ENCODE data around the gene MYLK4. TPM values are rescaled to one million over a fixed set of nuclear protein-coding genes. Genes with fewer than 3 reads are reported as not detected.

Gene MYLK4
- total and polyA plus RNA-seq, 2 donors (not counting 1 experiment from before 2014, with no cell fraction given), result 0.33 to 0.59 TPM

DNA sequence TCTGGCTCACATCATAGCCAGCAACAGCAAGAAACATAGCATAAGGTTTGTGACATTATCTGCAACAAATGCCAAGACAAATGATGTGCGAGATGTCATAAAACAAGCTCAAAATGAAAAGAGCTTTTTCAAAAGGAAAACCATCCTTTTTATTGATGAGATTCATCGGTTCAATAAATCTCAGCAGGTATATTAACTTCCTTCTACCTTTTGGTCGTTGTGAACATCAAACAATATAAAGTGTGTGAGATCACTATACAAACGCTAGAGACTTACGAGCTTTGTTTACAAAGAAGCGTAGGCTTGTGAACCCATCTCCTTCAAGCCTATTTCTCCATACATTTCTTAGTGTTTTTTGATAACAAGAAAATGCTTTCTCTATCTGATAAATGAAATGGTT lies 18.0 kb upstream of the MYLK4 start:
- H3K9ac ChIP-seq (ENCODE audit: insufficient read depth, low read length), result no peak overlapping the region
- peaks cover 2% of the 10 kb centered on the region for H4K20me1 ChIP-seq (ENCODE audit: control insufficient read depth, extremely low read depth, insufficient read depth, low read length)
- H3K27ac ChIP-seq (ENCODE audit: insufficient read depth, low read length), result no peak overlapping the region
- H3K4me2 ChIP-seq (ENCODE audit: extremely low read depth, insufficient read depth, low read length), result peak overlapping the region; percentile 99
- peak overlapping the region; percentile 73 to 90 (median 80) for H3K4me3 ChIP-seq (replicated peaks in 1 of 4; ENCODE audit: control extremely low read depth in 1 of 4, insufficient read depth in 1 of 4, low read depth in 3 of 4, low read length in 4 of 4)
- no peaks in the 10 kb centered on the region for H3K9me3 ChIP-seq (ENCODE audit: control insufficient read depth, insufficient read depth, low read depth, low read length)
- H3K4me1 ChIP-seq (ENCODE audit: control insufficient read depth, extremely low read depth, insufficient read depth, low read length), result peaks cover 15% of the 10 kb centered on the region
- no peak for DNase-seq (ENCODE audit: low read depth in 2 of 2)
- TF ChIP-seq, protein P1, sequence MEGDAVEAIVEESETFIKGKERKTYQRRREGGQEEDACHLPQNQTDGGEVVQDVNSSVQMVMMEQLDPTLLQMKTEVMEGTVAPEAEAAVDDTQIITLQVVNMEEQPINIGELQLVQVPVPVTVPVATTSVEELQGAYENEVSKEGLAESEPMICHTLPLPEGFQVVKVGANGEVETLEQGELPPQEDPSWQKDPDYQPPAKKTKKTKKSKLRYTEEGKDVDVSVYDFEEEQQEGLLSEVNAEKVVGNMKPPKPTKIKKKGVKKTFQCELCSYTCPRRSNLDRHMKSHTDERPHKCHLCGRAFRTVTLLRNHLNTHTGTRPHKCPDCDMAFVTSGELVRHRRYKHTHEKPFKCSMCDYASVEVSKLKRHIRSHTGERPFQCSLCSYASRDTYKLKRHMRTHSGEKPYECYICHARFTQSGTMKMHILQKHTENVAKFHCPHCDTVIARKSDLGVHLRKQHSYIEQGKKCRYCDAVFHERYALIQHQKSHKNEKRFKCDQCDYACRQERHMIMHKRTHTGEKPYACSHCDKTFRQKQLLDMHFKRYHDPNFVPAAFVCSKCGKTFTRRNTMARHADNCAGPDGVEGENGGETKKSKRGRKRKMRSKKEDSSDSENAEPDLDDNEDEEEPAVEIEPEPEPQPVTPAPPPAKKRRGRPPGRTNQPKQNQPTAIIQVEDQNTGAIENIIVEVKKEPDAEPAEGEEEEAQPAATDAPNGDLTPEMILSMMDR (conservative IDR thresholded peaks at IDR 0.05 in 1 of 2, IDR thresholded peaks at IDR 0.05 in 1 of 2; ENCODE audit: low read depth in 1 of 2, low read length in 2 of 2), result no peak
- TF ChIP-seq EZH2 (IDR thresholded peaks at IDR 0.05; ENCODE audit: low read length, missing control alignments), result no peak
- no peak overlapping the region for H2AFZ ChIP-seq (ENCODE audit: low read length)
- peaks cover 1% of the 10 kb centered on the region for H3K36me3 ChIP-seq (ENCODE audit: control insufficient read depth, insufficient read depth, low read length)
- H3K79me2 ChIP-seq (ENCODE audit: control insufficient read depth, insufficient read depth, low read length), result peaks cover 73% of the 10 kb centered on the region
- no peaks in the 10 kb centered on the region for H3K27me3 ChIP-seq (ENCODE audit: control insufficient read depth, insufficient read depth, low read length)

DNA sequence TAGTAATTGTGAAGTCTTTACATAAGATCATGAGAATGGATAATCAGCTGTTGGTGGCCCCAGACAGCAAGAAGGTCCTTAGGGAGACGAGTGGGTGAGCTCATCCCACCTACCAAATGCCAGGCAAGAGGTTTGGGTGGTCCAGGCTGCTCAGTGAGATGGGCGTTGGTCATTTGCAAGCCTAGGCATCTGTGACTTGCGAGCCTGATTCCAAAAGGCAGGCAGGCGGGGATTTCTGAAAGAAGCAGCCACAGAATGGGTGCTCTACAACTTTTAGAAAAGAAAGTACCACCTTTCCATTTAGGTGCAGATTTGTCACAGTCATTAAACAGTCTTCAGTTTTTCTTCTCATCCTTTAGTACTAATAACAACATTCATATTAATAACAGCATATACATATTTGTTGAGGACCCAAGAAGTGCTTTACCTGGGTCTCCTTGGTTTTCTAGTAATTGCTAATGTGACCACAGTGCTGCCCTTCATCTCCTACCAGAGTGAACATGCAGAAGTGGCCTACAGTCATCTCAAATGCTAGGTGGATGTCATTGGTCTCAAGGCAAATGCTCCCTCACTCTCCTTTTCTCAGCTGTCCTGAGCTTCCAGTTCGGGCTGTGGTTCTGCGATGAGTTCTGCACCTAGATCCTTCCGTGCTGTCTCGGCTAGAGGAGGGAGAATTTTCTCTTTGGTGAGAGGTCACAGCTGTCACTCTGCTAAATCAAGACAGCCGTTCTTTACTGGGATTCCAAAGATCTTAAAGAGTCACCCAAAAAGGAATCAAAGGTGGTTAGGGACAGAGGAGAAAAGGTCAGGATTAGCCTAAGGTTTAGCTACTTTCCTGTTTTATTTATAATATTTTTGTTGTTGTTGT lies 17.2 kb upstream of the MYLK4 start:
- H3K9me3 ChIP-seq (ENCODE audit: control insufficient read depth, insufficient read depth, low read depth, low read length), result no peaks in the 10 kb centered on the region
- H3K4me2 ChIP-seq (ENCODE audit: extremely low read depth, insufficient read depth, low read length), result peak overlapping the region; percentile 99
- no peak for TF ChIP-seq EZH2 (IDR thresholded peaks at IDR 0.05; ENCODE audit: low read length, missing control alignments)
- TF ChIP-seq, protein P1 (conservative IDR thresholded peaks at IDR 0.05 in 1 of 2, IDR thresholded peaks at IDR 0.05 in 1 of 2; ENCODE audit: low read depth in 1 of 2, low read length in 2 of 2), result no peak
- peak overlapping the region; percentile 73 to 90 (median 80) for H3K4me3 ChIP-seq (replicated peaks in 1 of 4; ENCODE audit: control extremely low read depth in 1 of 4, insufficient read depth in 1 of 4, low read depth in 3 of 4, low read length in 4 of 4)
- DNase-seq (ENCODE audit: low read depth in 2 of 2), result no peak
- peaks cover 2% of the 10 kb centered on the region for H4K20me1 ChIP-seq (ENCODE audit: control insufficient read depth, extremely low read depth, insufficient read depth, low read length)
- peak overlapping the region; percentile 65 for H3K27ac ChIP-seq (ENCODE audit: insufficient read depth, low read length)
- H3K79me2 ChIP-seq (ENCODE audit: control insufficient read depth, insufficient read depth, low read length), result peaks cover 66% of the 10 kb centered on the region
- no peaks in the 10 kb centered on the region for H3K27me3 ChIP-seq (ENCODE audit: control insufficient read depth, insufficient read depth, low read length)
- H3K9ac ChIP-seq (ENCODE audit: insufficient read depth, low read length), result peak overlapping the region; percentile 55
- H3K4me1 ChIP-seq (ENCODE audit: control insufficient read depth, extremely low read depth, insufficient read depth, low read length), result peaks cover 15% of the 10 kb centered on the region
- no peak overlapping the region for H2AFZ ChIP-seq (ENCODE audit: low read length)
- H3K36me3 ChIP-seq (ENCODE audit: control insufficient read depth, insufficient read depth, low read length), result peaks cover 1% of the 10 kb centered on the region

DNA sequence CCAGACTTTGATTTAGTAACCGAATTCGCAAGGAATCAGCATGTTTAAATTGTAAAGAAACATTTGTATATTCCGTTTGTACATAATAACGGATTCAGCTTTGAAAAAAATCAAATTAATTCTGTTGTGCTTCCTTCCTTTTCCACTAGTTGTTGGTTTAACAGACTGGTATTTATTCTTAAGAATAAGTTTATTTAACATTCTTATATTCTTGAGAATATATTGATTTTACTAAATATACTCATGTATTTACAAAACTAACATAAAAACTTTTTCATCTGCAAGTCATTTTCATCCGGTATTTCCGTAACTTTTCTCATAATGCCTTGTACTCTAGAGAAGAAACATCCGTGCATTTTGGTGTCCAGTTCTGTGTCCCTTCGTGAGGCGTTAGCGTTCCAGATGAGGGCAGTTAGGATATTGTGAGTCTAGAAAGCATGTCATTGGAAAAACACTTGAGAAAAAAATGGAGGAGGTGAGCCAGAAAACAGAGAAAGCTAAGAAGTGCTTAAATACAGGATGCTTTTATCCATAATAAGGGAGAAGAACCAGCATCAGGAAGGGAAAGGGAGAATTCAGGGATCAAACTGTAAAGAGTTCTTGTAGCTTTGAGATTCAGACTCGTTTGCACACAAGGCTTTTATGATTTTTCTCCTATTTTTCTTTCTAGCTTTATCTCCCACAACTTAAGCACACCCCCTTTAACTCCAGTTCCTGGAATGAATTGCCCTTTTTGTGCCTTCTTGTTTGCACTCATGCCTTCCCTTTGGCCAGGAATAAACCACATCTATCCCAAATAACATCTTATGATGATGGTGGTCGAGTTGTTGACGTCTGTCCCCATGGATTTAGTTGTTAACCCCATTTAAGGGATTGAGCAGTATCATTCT lies 16.3 kb upstream of the MYLK4 start:
- Histone ChIP-seq H3K36me3 (ENCODE audit: control insufficient read depth, insufficient read depth, low read length) (peaks cover 1% of the 10 kb centered on the region), H3K4me2 (ENCODE audit: extremely low read depth, insufficient read depth, low read length) (peak overlapping the region; percentile 99), H3K9me3 (ENCODE audit: control insufficient read depth, insufficient read depth, low read depth, low read length) (no peaks in the 10 kb centered on the region), H3K79me2 (ENCODE audit: control insufficient read depth, insufficient read depth, low read length) (peaks cover 58% of the 10 kb centered on the region), H2AFZ (ENCODE audit: low read length) (no peak overlapping the region), H3K4me3 (replicated peaks in 1 of 4; ENCODE audit: control extremely low read depth in 1 of 4, insufficient read depth in 1 of 4, low read depth in 3 of 4, low read length in 4 of 4) (peak overlapping the region; percentile 73 to 90 (median 80)), H3K4me1 (ENCODE audit: control insufficient read depth, extremely low read depth, insufficient read depth, low read length) (peaks cover 15% of the 10 kb centered on the region), H4K20me1 (ENCODE audit: control insufficient read depth, extremely low read depth, insufficient read depth, low read length) (peaks cover 2% of the 10 kb centered on the region), H3K27me3 (ENCODE audit: control insufficient read depth, insufficient read depth, low read length) (no peaks in the 10 kb centered on the region), H3K9ac (ENCODE audit: insufficient read depth, low read length) (peak overlapping the region; percentile 91), H3K27ac (ENCODE audit: insufficient read depth, low read length) (peak overlapping the region; percentile 78)
- peak; percentile 31 to 33 for DNase-seq (ENCODE audit: low read depth in 2 of 2)
- TF ChIP-seq, protein P1 (conservative IDR thresholded peaks at IDR 0.05 in 1 of 2, IDR thresholded peaks at IDR 0.05 in 1 of 2; ENCODE audit: low read depth in 1 of 2, low read length in 2 of 2), result no peak
- no peak for TF ChIP-seq EZH2 (IDR thresholded peaks at IDR 0.05; ENCODE audit: low read length, missing control alignments)
